ENCODE measurements around the gene KIAA0232.

KIAA0232 gene

GRCh38 chr4:6855692-6856297 is 73.3 kb downstream of the KIAA0232 start:
- DNase-seq, result peak; percentile 15

DNA sequence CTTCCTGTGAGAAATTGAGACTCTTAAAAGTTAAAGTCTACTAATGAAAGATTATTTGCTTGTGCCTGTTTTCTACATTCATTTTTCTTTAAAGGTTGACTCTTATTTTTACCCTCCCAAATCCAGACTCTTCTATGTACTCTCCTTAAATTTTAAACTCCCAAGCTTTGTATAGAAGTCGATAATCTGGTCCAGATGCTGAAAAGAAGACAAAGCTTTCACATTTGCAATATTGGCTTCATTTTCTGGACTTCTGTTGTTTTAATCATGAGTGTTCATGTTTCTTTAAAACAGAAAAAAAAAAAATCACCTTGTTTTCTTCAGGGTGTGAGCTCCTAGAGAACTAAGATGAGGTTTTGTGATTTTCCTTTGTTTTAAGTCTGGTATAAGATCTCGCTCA is 73.9 kb downstream of the KIAA0232 start:
- no peak for DNase-seq

DNA sequence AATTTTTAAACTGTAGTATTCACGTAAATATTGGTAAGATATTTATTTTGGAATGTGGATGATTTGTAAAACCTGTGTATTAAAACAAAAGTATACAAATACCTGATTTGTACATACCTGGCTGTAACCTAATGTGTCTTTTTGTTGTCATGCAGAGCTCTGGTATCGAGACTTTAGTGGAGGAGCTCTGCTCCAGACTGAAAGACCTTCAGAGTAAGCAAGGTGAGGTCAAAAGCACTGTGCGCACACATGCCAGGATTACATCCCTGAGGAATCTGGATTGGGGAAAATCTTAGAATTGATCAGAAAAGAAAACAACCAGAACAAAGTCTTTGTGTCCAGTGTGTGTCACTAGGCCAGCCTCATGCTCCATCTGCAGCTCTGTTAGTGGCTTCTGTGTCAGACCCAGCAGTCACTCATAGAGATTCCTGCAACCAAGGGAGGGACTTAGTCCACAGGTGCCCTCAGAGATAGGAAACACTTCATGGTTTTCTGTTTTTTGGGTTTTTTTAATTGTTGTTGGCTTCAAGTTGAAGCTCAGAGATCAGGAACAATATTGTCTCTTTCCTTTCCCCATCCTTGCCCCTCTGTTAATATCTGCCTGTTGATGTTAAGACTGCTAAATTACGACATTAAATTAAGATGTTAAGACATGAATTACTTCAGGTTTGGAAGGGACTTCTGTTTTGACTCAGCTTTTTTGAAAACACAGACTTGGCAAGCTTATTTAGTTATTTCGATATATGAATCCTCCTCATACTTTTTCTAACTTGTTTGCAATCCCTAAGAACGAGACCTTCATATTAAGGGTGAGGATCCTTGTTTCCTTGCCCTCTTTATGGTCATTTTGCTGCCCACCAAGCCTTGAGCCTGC is 74.7 kb downstream of the KIAA0232 start:
- DNase-seq, result no peak

- DNase-seq, result no peak
These were observed 76.5 kb downstream of the KIAA0232 start for GRCh38 chr4:6858997-6859396.

- DNase-seq, result no peak
These were observed 77.0 kb downstream of the KIAA0232 start for GRCh38 chr4:6859543-6859942.

GRCh38 chr4:6868386-6868785 is 85.9 kb downstream of the KIAA0232 start:
- DNase-seq, result no peak

GRCh38 chr4:6869944-6870343 is 87.4 kb downstream of the KIAA0232 start:
- DNase-seq, result no peak

- no peak for DNase-seq
These were observed 90.8 kb downstream of the KIAA0232 start for GRCh38 chr4:6873291-6873690.

- DNase-seq, result no peak
These were observed 91.4 kb downstream of the KIAA0232 start for GRCh38 chr4:6873792-6874461.

GRCh38 chr4:6874981-6875380 is 92.5 kb downstream of the KIAA0232 start:
- no peak for DNase-seq

DNA sequence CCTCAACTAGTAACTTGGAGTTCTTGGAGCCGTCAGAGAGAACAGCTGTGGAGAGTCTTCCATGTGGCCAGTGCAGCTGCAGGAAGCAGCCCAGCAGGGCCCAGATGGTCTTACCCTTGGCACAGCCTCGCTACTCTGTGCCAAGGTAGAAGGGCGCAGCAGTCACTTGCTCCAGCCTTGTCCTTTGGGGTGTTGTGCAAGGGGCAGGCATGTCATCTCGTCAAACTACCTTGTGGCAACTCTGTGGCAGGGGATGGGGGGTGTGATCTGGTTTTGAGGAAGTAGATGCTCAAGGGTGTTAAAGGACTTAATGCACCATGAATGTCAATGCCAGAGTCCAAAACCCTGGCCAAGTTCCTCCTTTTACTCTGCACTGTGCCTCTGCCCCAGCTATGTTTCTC is 92.9 kb downstream of the KIAA0232 start:
- no peak for DNase-seq

- DNase-seq, result no peak
These were observed 93.9 kb downstream of the KIAA0232 start for GRCh38 chr4:6876440-6876839.

GRCh38 chr4:6877067-6877466 is 94.5 kb downstream of the KIAA0232 start:
- DNase-seq, result no peak

GRCh38 chr4:6878451-6879059 is 96.0 kb downstream of the KIAA0232 start:
- no peak for DNase-seq

GRCh38 chr4:6880691-6881090 is 98.2 kb downstream of the KIAA0232 start:
- no peak for DNase-seq

GRCh38 chr4:6881908-6882307 is 99.4 kb downstream of the KIAA0232 start:
- no peak for DNase-seq

- DNase-seq, result no peak
These were observed 101.9 kb downstream of the KIAA0232 start for GRCh38 chr4:6884341-6884870.

- no peak for DNase-seq
These were observed 103.5 kb downstream of the KIAA0232 start for GRCh38 chr4:6885953-6886557.

DNA sequence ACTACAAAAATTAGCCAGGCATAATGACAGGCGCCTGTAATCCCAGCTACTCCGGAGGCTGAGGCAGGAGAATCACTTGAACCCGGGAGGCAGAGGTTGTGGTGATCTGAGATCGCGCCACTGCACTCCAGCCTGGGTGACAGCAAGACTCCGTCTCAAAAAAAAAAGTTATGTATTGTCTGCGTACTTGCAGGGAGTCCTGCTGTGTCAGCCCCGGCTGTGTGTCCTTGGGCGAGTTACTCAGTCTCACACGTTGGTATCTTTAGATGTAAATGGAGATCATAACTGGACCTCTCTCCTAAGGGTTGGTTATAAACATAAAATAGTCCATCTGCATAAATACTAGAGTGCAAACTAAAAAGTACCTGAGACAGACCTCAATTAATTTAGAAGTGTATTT is 104.4 kb downstream of the KIAA0232 start:
- DNase-seq, result no peak

- no peak for DNase-seq
These were observed 105.3 kb downstream of the KIAA0232 start for GRCh38 chr4:6887591-6888371.

DNA sequence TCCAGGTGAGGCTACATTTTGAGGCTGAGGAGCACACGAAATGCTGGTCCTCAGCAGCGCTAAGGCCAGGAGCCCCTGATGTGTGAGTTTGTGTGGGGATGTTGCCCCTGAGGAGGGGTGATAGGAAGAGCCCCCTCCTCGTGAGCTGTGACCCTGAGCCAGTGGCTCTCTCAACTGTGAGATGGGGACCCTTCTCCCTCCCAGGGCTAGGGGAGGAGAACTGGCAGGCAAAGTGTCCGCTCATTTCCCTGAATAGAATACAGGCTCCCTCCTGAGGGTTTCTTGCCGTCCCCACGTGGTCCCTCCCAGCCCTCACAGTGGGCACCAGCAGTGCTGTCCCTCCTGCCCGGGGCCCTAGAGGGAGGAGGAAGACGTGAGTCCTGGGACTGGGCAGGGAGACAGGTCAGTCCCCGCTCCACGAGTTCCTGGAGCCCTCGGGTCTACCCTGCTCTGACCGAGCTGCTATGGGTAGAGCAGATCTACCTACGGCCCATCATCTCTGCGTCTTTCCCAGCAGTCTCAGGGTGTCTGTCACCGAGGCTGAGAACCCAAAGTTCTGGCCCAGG is 106.1 kb downstream of the KIAA0232 start:
- no peak for DNase-seq

All from NCI-H187 treated with DMSO at 0.1 percent for 48 hours (cell line).